Hepatocyte (in vitro differentiated cells): ENCODE measurements around the gene KLHDC2.
"Not testable (repeated sequence)": the region's sequence is repeated elsewhere in the genome, so short reads cannot be mapped to it uniquely, and the experiment has no call there.

Experiments used
- CTCF ChIP-seq: fragments of 200-600 bp; sonication (generic); IDR thresholded peaks from 2 replicates; pipeline ENCODE4 v1.5.1; 2016; ENCODE audit warnings: antibody characterized with exemption, mild to moderate bottlenecking; ENCODE audit not compliant: poor library complexity
- EZH2 ChIP-seq: fragments of 200-600 bp; sonication (generic); IDR thresholded peaks from 2 replicates; pipeline ENCODE4 v1.6.1; 2016; ENCODE audit warnings: antibody characterized with exemption, mild to moderate bottlenecking, borderline replicate concordance

- not testable (repeated sequence) for TF ChIP-seq EZH2, CTCF
These were observed 48.2 kb downstream of the KLHDC2 start for GRCh38 chr14:49816118-49816517.
